H9 (cell line): ENCODE results near the gene FLT1. TPM values are rescaled to one million over a fixed set of nuclear protein-coding genes. Genes with fewer than 3 reads are reported as not detected.

Experiments
- DNase-seq: peaks from one replicate; pipeline ENCODE4 v3.0.0-alpha.2; 2017
- H2AFZ ChIP-seq: one replicate; pipeline ENCODE4 v1.6.1; 2013; ENCODE audit warnings: mild to moderate bottlenecking, low read length, control low read depth, moderate library complexity
- H2AK5ac ChIP-seq: 2 replicates; pipeline ENCODE4 v1.6.1; 2013; ENCODE audit warnings: low read length, control low read depth, mixed read lengths; ENCODE audit not compliant: insufficient read length
- H2BK120ac ChIP-seq: one replicate; pipeline ENCODE4 v1.6.1; 2013; ENCODE audit warnings: low read depth, mild to moderate bottlenecking, low read length, control low read depth, inconsistent platforms; ENCODE audit not compliant: poor library complexity, severe bottlenecking
- H2BK12ac ChIP-seq: 2 replicates; pipeline ENCODE4 v1.6.1; 2013; ENCODE audit warnings: low read length, control low read depth, mixed read lengths, low read depth; ENCODE audit not compliant: insufficient read length
- H2BK15ac ChIP-seq: 2 replicates; pipeline ENCODE4 v1.6.1; 2013; ENCODE audit warnings: low read depth, low read length, control low read depth
- H2BK20ac ChIP-seq: one replicate; pipeline ENCODE4 v1.6.1; 2013; ENCODE audit warnings: low read depth, mild to moderate bottlenecking, low read length, control low read depth, inconsistent platforms; ENCODE audit not compliant: poor library complexity, severe bottlenecking
- H2BK5ac ChIP-seq: 2 replicates; pipeline ENCODE4 v1.6.1; 2013; ENCODE audit warnings: low read length, control low read depth, mixed read lengths; ENCODE audit not compliant: insufficient read length
- H3K14ac ChIP-seq: 2 replicates; pipeline ENCODE4 v1.6.1; 2013; ENCODE audit warnings: low read length, control low read depth; ENCODE audit not compliant: insufficient read depth
- H3K18ac ChIP-seq: 2 replicates; pipeline ENCODE4 v1.6.1; 2013; ENCODE audit warnings: low read depth, mild to moderate bottlenecking, mixed read lengths, low read length, control low read depth; ENCODE audit not compliant: insufficient read length
- H3K23ac ChIP-seq: 2 replicates; pipeline ENCODE4 v1.6.1; 2013; ENCODE audit warnings: low read length, control low read depth, mixed read lengths, low read depth; ENCODE audit not compliant: insufficient read length
- H3K23me2 ChIP-seq: 2 replicates; pipeline ENCODE4 v1.6.1; 2013; ENCODE audit warnings: low read depth, mild to moderate bottlenecking, mixed read lengths, low read length, control low read depth; ENCODE audit not compliant: insufficient read length, poor library complexity, severe bottlenecking
- H3K27ac ChIP-seq: 2 replicates; pipeline ENCODE4 v1.5.1; 2013; ENCODE audit warnings: low read length, control low read depth, mixed read lengths, low read depth; ENCODE audit not compliant: insufficient read length
- H3K27me3 ChIP-seq: 2 replicates; pipeline ENCODE4 v1.6.1; 2013; ENCODE audit warnings: low read length, control low read depth, inconsistent platforms; ENCODE audit not compliant: insufficient read depth
- H3K4ac ChIP-seq: 2 replicates; pipeline ENCODE4 v1.6.1; 2013; ENCODE audit warnings: low read depth, mild to moderate bottlenecking, control low read depth, inconsistent platforms, low read length, moderate library complexity
- H3K4me1 ChIP-seq: 2 replicates; pipeline ENCODE4 v1.6.1; 2013; ENCODE audit warnings: low read length, control low read depth, inconsistent platforms; ENCODE audit not compliant: insufficient read depth
- H3K4me2 ChIP-seq: 2 replicates; pipeline ENCODE4 v1.6.1; 2013; ENCODE audit warnings: low read length, control low read depth, mixed read lengths; ENCODE audit not compliant: insufficient read length, insufficient read depth
- H3K56ac ChIP-seq: 2 replicates; pipeline ENCODE4 v1.6.1; 2013; ENCODE audit warnings: low read depth, mild to moderate bottlenecking, mixed read lengths, low read length, control low read depth; ENCODE audit not compliant: insufficient read length
- H3K79me1 ChIP-seq: 2 replicates; pipeline ENCODE4 v1.6.1; 2013; ENCODE audit warnings: low read depth, mild to moderate bottlenecking, moderate library complexity, low read length, control low read depth, inconsistent platforms; ENCODE audit not compliant: insufficient read depth, poor library complexity, severe bottlenecking
- H3K79me2 ChIP-seq: 2 replicates; pipeline ENCODE4 v1.6.1; 2013; ENCODE audit warnings: low read length, control low read depth, inconsistent platforms; ENCODE audit not compliant: insufficient read depth
- H3K9ac ChIP-seq: 2 replicates; pipeline ENCODE4 v1.6.1; 2013; ENCODE audit warnings: low read length, control low read depth, mixed read lengths; ENCODE audit not compliant: insufficient read length; ENCODE audit errors: extremely low read depth
- H3K9me3 ChIP-seq: one replicate; pipeline ENCODE4 v1.6.1; 2013; ENCODE audit warnings: low read depth, low read length, inconsistent platforms; ENCODE audit not compliant: control insufficient read depth
- H3T11ph ChIP-seq: one replicate; pipeline ENCODE4 v1.6.1; 2013; ENCODE audit warnings: mild to moderate bottlenecking, low read length, control low read depth, inconsistent platforms
- H4K20me1 ChIP-seq: one replicate; pipeline ENCODE4 v1.6.1; 2013; ENCODE audit not compliant: control insufficient read depth, insufficient read length, insufficient read depth
- H4K5ac ChIP-seq: 2 replicates; pipeline ENCODE4 v1.6.1; 2013; ENCODE audit warnings: low read depth, mild to moderate bottlenecking, mixed read lengths, low read length, control low read depth; ENCODE audit not compliant: insufficient read length
- H4K8ac ChIP-seq: replicated peaks from 2 replicates; pipeline ENCODE4 v1.6.1; 2013; ENCODE audit warnings: low read length, control low read depth, mixed read lengths, low read depth; ENCODE audit not compliant: insufficient read length
- H4K91ac ChIP-seq: 2 replicates; pipeline ENCODE4 v1.6.1; 2013; ENCODE audit warnings: low read depth, mild to moderate bottlenecking, moderate library complexity, mixed read lengths, low read length, control low read depth; ENCODE audit not compliant: insufficient read length
- H3K27ac Mint-ChIP-seq, 3 experiments: 2 replicates in 2 of 3; 3 replicates in 1 of 3; pipeline ENCODE4 v1.8.0; 2020 to 2021; ENCODE audit warnings: mixed read lengths in 3 of 3, mild to moderate bottlenecking in 1 of 3, moderate library complexity in 1 of 3
- H3K27me3 Mint-ChIP-seq: 2 replicates; pipeline ENCODE4 v1.8.0; 2021; ENCODE audit warnings: low read depth, mild to moderate bottlenecking, moderate library complexity, mixed read lengths
- H3K36me3 Mint-ChIP-seq, 3 experiments: 2 replicates in 2 of 3; 3 replicates in 1 of 3; pipeline ENCODE4 v1.8.0; 2020 to 2021; ENCODE audit warnings: low read depth in 3 of 3, mixed read lengths in 3 of 3; ENCODE audit not compliant: insufficient read depth in 1 of 3
- H3K4me1 Mint-ChIP-seq, 2 experiments: 2 replicates each; pipeline ENCODE4 v1.8.0; 2020; ENCODE audit warnings: mixed read lengths in 2 of 2
- H3K4me3 Mint-ChIP-seq, 2 experiments: 2 replicates in 1 of 2; 3 replicates in 1 of 2; pipeline ENCODE4 v1.8.0; 2020 to 2021; ENCODE audit warnings: mild to moderate bottlenecking in 2 of 2, mixed read lengths in 2 of 2, moderate library complexity in 1 of 2
- H3K9me3 Mint-ChIP-seq, 2 experiments: 2 replicates in 1 of 2; 3 replicates in 1 of 2; pipeline ENCODE4 v1.8.0; 2020; ENCODE audit warnings: mild to moderate bottlenecking in 2 of 2, mixed read lengths in 2 of 2, moderate library complexity in 1 of 2
- WGBS: extraction: QIAGEN DNeasy Blood & Tissue Kit; methylation state at CpG from one replicate; pipeline ENCODE4 v1.1.7; 2013; ENCODE audit warnings: missing lambda C conversion rate, low lambda C conversion rate, mixed read lengths; ENCODE audit not compliant: insufficient read length; ENCODE audit errors: extremely low coverage; 5-methylcytosine and 5-hydroxymethylcytosine counted together
- total RNA-seq: library from RNA; stranded (reverse); gene quantifications from 2 replicates; pipeline ENCODE4 v1.2.1, GENCODE V29; 2021
- TF ChIP-seq, protein P1 (sequence below): fragments of 200-600 bp; sonication (generic); conservative IDR thresholded peaks from 3 replicates; pipeline ENCODE4 v1.8.0; 2021; ENCODE audit warnings: antibody characterized with exemption, mild to moderate bottlenecking

The FLT1 gene
- total RNA-seq, 1 experiment from 2014 or later = 84.1 TPM

DNA sequence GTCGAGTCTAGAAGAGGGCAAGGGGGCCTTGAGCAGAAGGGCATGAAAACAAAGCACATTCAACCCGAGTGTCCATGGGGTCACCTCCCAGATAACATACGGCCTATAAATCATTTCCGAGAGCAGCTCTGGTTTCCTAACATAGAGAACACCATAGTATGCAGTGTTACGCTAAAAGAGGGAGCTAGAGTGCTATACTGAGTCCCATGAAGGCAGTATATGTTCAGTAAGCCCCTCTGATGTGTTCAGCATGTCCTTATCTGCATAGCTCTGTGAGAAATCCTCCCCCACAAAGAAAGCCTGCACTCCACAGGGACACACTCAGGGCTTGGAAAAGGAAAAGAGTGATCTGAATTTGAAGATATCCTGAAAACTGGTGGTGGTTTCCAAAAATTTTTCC lies 175.4 kb downstream of the FLT1 start:
- no peaks in the 10 kb centered on the region for H3K9me3 Mint-ChIP-seq
- no peak overlapping the region for H2BK15ac ChIP-seq
- H4K20me1 ChIP-seq = no peaks in the 10 kb centered on the region
- peaks cover 16 to 20% (median 17%) of the 10 kb centered on the region in 3 experiments; a peak in 6 of 7 replicates for H3K36me3 Mint-ChIP-seq
- DNase-seq = no peak
- TF ChIP-seq, protein P1, sequence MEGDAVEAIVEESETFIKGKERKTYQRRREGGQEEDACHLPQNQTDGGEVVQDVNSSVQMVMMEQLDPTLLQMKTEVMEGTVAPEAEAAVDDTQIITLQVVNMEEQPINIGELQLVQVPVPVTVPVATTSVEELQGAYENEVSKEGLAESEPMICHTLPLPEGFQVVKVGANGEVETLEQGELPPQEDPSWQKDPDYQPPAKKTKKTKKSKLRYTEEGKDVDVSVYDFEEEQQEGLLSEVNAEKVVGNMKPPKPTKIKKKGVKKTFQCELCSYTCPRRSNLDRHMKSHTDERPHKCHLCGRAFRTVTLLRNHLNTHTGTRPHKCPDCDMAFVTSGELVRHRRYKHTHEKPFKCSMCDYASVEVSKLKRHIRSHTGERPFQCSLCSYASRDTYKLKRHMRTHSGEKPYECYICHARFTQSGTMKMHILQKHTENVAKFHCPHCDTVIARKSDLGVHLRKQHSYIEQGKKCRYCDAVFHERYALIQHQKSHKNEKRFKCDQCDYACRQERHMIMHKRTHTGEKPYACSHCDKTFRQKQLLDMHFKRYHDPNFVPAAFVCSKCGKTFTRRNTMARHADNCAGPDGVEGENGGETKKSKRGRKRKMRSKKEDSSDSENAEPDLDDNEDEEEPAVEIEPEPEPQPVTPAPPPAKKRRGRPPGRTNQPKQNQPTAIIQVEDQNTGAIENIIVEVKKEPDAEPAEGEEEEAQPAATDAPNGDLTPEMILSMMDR = no peak
- no peak overlapping the region for H2AK5ac ChIP-seq
- no peak overlapping the region for H4K8ac ChIP-seq
- H3K4me1 ChIP-seq = no peaks in the 10 kb centered on the region
- no peak overlapping the region for H2BK5ac ChIP-seq
- H3K23ac ChIP-seq = no peak overlapping the region
- no peak overlapping the region for H2BK120ac ChIP-seq
- H2AFZ ChIP-seq = no peak overlapping the region
- no peak overlapping the region; a peak in 1 of 7 replicates for H3K27ac Mint-ChIP-seq
- no peaks in the 10 kb centered on the region for H3K9me3 ChIP-seq
- H3K56ac ChIP-seq = no peak overlapping the region
- H4K91ac ChIP-seq = no peak overlapping the region
- no peak overlapping the region for H3K4ac ChIP-seq
- no peak overlapping the region for H3K9ac ChIP-seq
- no CpG with 5 or more reads among the region's 5 CpGs for WGBS
- H3K4me3 Mint-ChIP-seq = no peak overlapping the region
- H3K27me3 ChIP-seq = no peaks in the 10 kb centered on the region
- H3K23me2 ChIP-seq = no peaks in the 10 kb centered on the region
- H3K4me1 Mint-ChIP-seq = peaks cover 4 to 13% of the 10 kb centered on the region in 2 experiments
- no peak overlapping the region for H3K18ac ChIP-seq
- no peak overlapping the region for H3K14ac ChIP-seq
- no peak overlapping the region for H3T11ph ChIP-seq
- no peaks in the 10 kb centered on the region for H3K79me2 ChIP-seq
- no peak overlapping the region for H2BK20ac ChIP-seq
- no peak overlapping the region for H3K4me2 ChIP-seq
- no peak overlapping the region for H3K27ac ChIP-seq
- no peak overlapping the region for H4K5ac ChIP-seq
- no peaks in the 10 kb centered on the region for H3K79me1 ChIP-seq
- no peak overlapping the region for H2BK12ac ChIP-seq
- H3K27me3 Mint-ChIP-seq = no peaks in the 10 kb centered on the region
